Limb (tissue), 2 donors: ENCODE data around the gene RIOK3.
A peak's percentile ranks its signal among the peaks of the same experiment; 100 is the strongest.
"Not testable (repeated sequence)": the region's sequence is repeated elsewhere in the genome, so short reads cannot be mapped to it uniquely, and the experiment has no call there.

Experiments
- DNase-seq, 2 donors: peaks; one replicate each; pipeline ENCODE4 v3.0.0-alpha.2; 2016; ENCODE audit errors: extremely low spot score in 2 of 2

Gene RIOK3

DNA sequence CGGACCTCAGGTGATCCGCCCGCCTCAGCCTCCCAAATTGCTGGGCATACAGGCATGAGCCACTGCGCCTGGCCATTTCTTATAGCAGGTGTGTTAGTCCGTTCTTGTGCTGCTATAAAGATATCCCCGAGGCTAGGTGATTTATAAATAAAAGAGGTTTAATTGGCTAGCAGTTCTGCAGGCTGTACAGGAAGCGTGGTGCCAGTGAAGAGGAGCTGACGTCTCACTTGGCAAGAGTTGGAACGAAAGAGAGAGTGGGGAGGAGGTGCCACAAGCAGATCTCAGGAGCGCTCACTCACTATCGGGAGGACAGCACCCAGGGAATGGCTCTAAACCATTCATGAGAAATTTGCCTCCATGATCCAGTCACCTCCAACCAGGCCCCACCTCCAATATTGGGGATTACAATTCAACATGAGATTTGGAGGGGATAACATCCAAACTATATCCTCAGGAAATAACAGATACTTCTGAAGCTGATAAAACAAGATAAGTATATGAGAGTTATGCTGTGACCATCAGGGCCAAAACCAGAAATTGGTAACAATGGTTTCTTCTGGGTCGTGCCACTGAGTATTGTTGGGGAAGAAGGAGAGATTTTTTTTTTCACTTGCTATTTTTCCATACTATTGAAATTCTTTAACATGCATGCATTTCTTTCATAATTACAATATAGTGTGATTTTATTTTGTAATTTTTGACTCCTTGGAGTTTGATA lies 42.8 kb downstream of the RIOK3 start:
- DNase-seq: no peak

- DNase-seq: no peak
Observed at GRCh38 chr18:23498117-23498516, 45.0 kb downstream of the RIOK3 start.

DNA sequence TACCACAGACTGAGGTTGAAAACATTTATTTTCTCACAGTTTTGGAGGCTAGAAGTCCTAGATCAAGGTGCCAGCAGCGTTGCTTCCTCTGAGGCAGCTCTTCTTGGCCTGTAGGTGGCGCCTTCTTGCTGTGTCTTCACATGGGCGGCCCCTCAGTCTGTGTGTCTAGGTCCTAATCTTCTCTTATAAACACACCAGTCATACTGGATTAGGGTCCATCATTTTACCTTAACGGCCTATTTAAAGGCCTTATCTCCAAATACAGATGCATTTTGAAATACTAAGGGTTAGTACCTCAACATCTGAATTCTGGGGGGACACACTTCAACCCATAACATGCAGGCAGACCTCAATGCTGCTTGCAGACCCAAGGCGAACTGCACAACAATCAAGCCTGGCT lies 45.8 kb downstream of the RIOK3 start:
- peak; percentile 36 to 47 for DNase-seq

DNA sequence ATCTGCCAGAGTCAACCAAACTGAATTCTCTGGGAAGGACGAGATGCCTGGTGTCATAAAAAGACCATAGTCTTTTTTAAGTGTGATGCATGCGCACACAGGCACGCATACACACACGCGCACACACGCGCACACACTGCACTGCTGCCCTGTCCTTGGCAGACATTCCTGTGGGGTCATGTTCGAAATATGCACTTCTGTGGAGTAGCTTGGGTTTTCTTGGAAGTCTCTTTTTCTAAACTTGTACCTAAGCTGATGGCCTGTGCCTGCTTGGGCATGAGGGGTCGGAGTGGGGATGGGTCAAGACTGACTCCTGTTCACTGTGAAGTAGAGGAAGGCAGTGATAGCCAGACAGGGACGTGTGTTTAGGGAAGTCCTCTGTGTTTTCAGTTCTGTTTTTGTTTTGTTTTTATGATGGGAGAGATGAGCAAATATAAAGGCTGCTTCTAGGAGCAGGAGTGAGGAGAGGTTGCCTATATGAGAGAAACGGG lies 46.2 kb downstream of the RIOK3 start:
- DNase-seq: no peak

DNA sequence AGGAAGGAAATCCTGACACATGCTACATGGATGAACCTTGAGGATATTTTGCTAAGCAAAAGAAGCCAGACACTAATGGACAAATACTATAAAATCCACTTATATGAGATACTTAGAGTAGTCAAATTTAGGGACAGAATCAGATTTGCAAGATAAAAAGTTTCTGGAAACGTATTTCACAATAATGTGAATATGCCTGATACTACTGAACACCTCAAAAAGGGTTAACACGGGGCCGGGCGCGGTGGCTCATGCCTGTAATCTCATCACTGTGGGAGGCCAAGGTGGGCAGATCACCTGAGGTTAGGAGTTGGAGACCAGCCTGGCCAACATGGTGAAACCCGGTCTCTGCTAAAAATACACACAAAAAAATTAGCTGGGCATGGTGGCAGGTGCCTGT lies 48.5 kb downstream of the RIOK3 start:
- DNase-seq: no peak

GRCh38 chr18:23502516-23503037 lies 49.5 kb downstream of the RIOK3 start:
- DNase-seq: no peak

- peak; percentile 91 to 98 for DNase-seq
Observed at GRCh38 chr18:23503038-23503962, 50.2 kb downstream of the RIOK3 start, which contains the start of gene RMC1. Gene RMC1, plus strand, starts transcription at chr18:23503511. Its CDS starts 108 bp downstream, at chr18:23503619.

- DNase-seq: no peak
Observed at GRCh38 chr18:23503963-23504344, 50.9 kb downstream of the RIOK3 start.

DNA sequence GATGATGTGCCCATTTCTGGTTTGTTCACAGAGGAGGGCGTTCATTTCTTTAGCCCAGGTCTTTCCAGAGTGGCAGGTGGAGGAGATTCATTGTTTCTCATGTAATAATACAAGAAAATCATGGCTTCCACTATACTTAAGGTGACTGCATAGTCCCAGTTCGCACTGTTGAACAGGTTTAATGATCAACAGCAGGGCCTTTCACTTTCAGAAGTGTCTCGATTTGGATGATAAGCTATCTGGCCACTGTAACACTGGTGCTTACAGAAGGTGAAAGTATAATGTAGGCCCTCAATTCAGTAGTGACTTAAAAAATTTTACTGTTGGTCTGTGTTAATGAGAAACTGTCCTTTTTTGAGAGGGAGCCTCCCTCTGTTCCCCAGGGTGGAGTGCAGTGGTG lies 51.6 kb downstream of the RIOK3 start:
- no peak for DNase-seq

DNA sequence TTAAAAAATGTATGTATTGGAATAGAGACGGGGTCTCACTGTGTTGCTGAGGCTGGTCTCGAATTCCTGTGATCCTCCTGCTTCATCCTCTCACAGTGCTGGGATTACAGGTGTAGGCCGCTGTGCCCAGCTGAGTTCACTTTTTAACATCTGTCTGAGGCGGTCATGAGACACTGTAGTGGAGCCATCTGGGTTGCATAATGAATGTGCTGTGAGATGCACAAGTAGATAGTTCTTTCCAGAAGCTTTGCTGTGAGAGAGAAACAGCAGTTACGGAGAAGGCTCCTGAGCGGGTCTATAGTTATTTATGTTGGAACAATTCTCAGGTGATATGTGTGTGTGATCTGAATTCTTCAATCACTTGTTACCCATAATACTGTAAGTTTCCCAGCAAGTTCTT lies 53.3 kb downstream of the RIOK3 start:
- DNase-seq: no peak

DNA sequence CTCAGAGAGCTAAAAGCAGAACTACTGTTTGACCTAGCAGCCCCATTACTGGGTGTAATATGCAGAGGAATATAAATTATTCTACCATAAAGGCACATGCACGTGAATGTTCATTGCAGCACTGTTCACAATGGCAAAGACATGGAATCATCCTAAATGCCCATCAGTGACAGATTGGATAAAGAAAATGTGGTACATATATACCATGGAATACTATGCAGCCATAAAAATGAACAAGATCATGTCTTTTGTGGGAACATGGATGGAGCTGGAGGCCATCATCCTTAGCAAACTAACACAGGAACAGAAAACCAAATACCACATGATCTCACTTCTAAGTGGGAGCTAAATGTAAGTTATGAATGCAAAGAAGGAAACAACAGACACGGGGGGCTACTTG lies 57.8 kb downstream of the RIOK3 start:
- not testable (repeated sequence) for DNase-seq

DNA sequence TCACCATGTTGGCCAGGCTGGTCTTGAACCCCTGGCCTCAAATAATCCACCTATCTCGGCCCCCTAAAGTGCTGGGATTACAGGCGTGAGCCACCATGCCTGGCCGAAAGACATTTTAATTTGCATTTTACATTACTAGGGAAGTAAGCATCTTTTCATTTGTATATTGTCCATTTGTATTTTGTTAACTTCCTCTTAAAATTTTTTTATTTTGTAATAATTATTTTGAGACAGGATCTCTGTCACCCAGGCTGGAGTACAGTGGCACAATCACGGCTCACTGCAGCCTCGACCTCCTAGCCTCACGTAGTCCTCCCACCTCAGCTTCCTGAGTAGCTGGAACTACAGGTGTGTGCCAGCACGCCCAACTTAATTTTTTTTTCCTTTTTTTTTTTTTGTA lies 59.1 kb downstream of the RIOK3 start:
- not testable (repeated sequence) for DNase-seq

- no peak for DNase-seq
Observed at GRCh38 chr18:23512641-23513040, 59.6 kb downstream of the RIOK3 start.

- DNase-seq: peak; percentile 79 to 81
Observed at GRCh38 chr18:23515911-23516546, 62.9 kb downstream of the RIOK3 start.

DNA sequence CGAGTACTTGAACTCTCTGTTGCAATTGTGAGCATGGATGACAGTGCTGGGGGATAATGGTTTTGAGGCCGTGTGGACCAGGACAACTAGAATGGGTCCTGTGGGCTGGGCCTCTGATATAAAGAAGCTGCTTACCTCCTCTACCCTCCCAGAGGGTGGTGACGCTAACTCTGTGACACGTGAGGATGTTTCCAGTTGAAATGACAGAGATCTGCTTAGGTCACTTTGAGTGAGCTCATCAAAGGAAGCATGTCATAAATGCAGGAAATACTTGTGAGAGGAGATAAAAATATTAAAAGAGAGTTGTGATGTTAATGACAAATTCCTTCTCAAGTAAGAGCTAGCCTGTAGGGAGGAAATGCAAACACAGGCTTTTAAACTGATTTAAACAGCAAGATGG lies 66.6 kb downstream of the RIOK3 start:
- no peak for DNase-seq

- DNase-seq: no peak
Observed at GRCh38 chr18:23521271-23521670, 68.2 kb downstream of the RIOK3 start.

GRCh38 chr18:23521907-23522306 lies 68.8 kb downstream of the RIOK3 start:
- no peak for DNase-seq

DNA sequence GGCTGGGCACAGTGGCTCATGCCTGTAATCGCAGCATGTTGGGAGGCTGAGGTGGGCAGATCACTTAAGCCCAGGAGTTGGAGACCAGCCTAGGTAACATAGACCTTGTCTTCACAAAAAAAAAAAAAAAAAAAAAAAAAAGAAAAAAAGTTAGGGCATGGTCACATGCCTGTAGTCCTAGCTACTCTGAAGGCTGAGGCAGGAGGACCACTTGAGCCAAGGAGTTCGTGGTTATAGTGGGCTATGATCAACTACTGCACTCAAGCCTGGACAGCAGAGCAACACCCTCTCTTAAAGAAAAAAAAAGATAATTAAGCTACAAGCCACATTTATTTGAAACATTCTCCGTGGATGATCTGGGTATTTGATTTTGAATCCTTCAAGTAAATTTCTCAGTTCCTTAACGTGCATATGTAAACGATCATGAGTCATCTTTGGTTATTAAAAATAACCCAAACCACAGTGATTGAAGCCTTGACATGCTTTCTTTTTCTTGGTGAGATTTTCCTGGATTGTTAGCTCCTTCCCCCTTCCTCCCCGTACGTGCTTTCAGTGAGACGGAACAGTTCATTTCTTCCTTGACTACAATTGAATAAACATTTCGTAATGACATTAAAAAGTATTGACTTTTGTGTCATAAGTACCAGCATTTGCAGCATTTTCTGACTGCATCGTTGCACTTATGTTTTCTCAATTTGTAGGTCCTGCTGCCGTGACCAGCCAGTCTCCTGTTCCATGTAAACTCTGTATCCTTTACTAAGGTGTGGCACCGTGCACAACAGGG lies 70.5 kb downstream of the RIOK3 start:
- DNase-seq: no peak

DNA sequence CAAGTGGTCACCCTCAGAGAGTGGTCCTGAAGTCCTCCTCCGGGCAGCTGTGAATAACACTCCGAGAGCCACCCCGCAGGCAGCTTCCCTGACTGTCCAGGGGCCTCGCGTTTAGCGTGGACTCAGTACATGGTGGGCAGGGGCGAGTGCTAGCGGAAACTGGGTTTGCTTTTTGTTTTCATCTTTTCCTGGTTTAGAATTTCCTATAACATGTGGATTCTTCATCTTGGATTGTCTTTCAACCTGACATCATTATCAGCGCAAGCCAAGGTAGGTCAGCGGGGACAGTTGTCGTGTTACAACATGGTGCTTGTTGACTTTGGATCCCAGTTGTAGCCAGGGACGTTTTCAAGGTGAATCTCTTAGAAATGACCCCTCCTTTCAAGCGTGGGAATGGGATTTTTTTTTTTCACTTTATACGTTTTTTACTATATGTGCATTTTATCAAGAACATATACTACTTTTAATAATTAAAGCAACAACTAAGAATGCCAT lies 71.2 kb downstream of the RIOK3 start:
- no peak for DNase-seq

DNA sequence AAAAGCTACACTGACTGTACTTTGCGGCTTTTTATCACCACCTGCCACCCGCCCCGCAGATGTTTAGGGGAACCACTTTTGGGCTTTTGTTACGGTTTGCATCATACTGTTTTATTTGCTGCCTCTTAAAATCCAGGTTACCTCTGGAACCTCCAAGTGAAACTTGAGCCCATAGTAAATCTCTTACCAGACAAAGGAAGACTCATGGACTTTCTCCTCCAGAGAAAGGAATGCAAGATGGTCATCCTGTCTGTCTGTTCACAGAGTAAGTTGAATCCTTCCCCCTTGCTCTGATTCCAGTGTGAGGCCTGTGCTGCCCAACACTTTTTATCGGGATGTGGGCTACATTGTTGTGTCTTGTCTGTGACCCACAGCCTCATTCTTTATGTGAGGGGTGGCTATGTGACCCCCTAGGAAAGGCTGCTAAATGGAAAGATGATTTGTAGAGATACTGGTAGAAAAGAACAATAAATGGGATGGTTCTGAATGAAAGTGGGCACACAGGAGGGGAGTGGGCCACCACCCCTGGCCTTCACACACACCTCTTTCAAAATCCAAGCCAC lies 73.5 kb downstream of the RIOK3 start:
- no peak for DNase-seq
